Anterior cingulate cortex (tissue), 58 donors: ENCODE results near the gene CABCOCO1.
"Not testable (repeated sequence)": the region's sequence is repeated elsewhere in the genome, so short reads cannot be mapped to it uniquely, and the experiment has no call there.

ENCODE experiments used
- DNase-seq, 58 donors: peaks; one replicate each; lab custom pipeline; 2025; lab: John Stamatoyannopoulos, UW

Gene CABCOCO1

GRCh38 chr10:61702584-61702983, 39.9 kb downstream of the CABCOCO1 start:
- no peak for DNase-seq

- no peak for DNase-seq
Observed at GRCh38 chr10:61705022-61705613, 42.4 kb downstream of the CABCOCO1 start.

- no peak for DNase-seq
Observed at GRCh38 chr10:61708846-61709245, 46.1 kb downstream of the CABCOCO1 start.

- DNase-seq, result not testable (repeated sequence)
Observed at GRCh38 chr10:61712105-61712504, 49.4 kb downstream of the CABCOCO1 start.

GRCh38 chr10:61719475-61719874, 56.7 kb downstream of the CABCOCO1 start:
- DNase-seq, result not testable (repeated sequence)

GRCh38 chr10:61719906-61720305, 57.2 kb downstream of the CABCOCO1 start:
- DNase-seq, result no peak

GRCh38 chr10:61721431-61721830, 58.7 kb downstream of the CABCOCO1 start:
- DNase-seq, result no peak

- DNase-seq, result not testable (repeated sequence)
Observed at GRCh38 chr10:61725221-61725620, 62.5 kb downstream of the CABCOCO1 start.

GRCh38 chr10:61729596-61729995, 66.9 kb downstream of the CABCOCO1 start:
- no peak for DNase-seq

- no peak for DNase-seq
Observed at GRCh38 chr10:61730671-61731070, 67.9 kb downstream of the CABCOCO1 start.

- no peak for DNase-seq
Observed at GRCh38 chr10:61731638-61732037, 68.9 kb downstream of the CABCOCO1 start.

GRCh38 chr10:61732629-61733278, 70.0 kb downstream of the CABCOCO1 start:
- DNase-seq, result no peak

GRCh38 chr10:61733358-61733940, 70.7 kb downstream of the CABCOCO1 start:
- DNase-seq, result peak in 11 of 58 donors; percentile 0 to 54 (median 5)

GRCh38 chr10:61735882-61736281, 73.2 kb downstream of the CABCOCO1 start:
- no peak for DNase-seq

- DNase-seq, result not testable (repeated sequence)
Observed at GRCh38 chr10:61737455-61737854, 74.7 kb downstream of the CABCOCO1 start.

GRCh38 chr10:61742812-61743211, 80.1 kb downstream of the CABCOCO1 start:
- no peak for DNase-seq

GRCh38 chr10:61744469-61744868, 81.7 kb downstream of the CABCOCO1 start:
- no peak for DNase-seq

- no peak for DNase-seq
Observed at GRCh38 chr10:61746377-61746776, 83.6 kb downstream of the CABCOCO1 start.

GRCh38 chr10:61747307-61747706, 84.6 kb downstream of the CABCOCO1 start:
- no peak for DNase-seq

- no peak for DNase-seq
Observed at GRCh38 chr10:61749291-61749690, 86.6 kb downstream of the CABCOCO1 start.

- DNase-seq, result peak in 17 of 58 donors; percentile 0 to 16 (median 4)
Observed at GRCh38 chr10:61750943-61751471, 88.3 kb downstream of the CABCOCO1 start.

GRCh38 chr10:61751599-61751998, 88.9 kb downstream of the CABCOCO1 start:
- no peak for DNase-seq
